Neutrophil (primary cell): Measurements from ENCODE around the gene SPINK6.

ENCODE experiments used
- H3K27ac ChIP-seq: fragments of 200-600 bp; sonication (generic); 2 replicates; pipeline ENCODE4 v1.5.1; 2016; ENCODE audit warnings: mild to moderate bottlenecking, moderate library complexity
- H3K27me3 ChIP-seq: fragments of 200-600 bp; sonication (generic); 2 replicates; pipeline ENCODE4 v1.6.0; 2016; ENCODE audit warnings: mild to moderate bottlenecking
- H3K36me3 ChIP-seq: fragments of 200-600 bp; sonication (generic); 2 replicates; pipeline ENCODE4 v1.5.1; 2017
- H3K4me1 ChIP-seq, 2 experiments: fragments of 200-600 bp in 1 of 2; sonication (generic) in 1 of 2; 1 replicate in 1 of 2; 2 replicates in 1 of 2; pipeline versions ENCODE4 v1.5.1 to v1.6.1; 2013 to 2016; ENCODE audit warnings: low read depth in 1 of 2, low read length in 1 of 2, mild to moderate bottlenecking in 1 of 2, moderate library complexity in 1 of 2; ENCODE audit not compliant: control insufficient read depth in 1 of 2, insufficient read depth in 1 of 2
- H3K4me3 ChIP-seq, 2 experiments: fragments of 200-600 bp in 1 of 2; sonication (generic) in 1 of 2; 1 replicate in 1 of 2; 2 replicates in 1 of 2; pipeline ENCODE4 v1.5.1; 2013 to 2016; ENCODE audit warnings: low read depth in 1 of 2, low read length in 1 of 2, mild to moderate bottlenecking in 1 of 2, moderate library complexity in 1 of 2
- H3K9me3 ChIP-seq: fragments of 200-600 bp; sonication (generic); 2 replicates; pipeline ENCODE4 v1.5.1; 2016
- CTCF ChIP-seq: fragments of 200-600 bp; sonication (generic); IDR thresholded peaks from 2 replicates; pipeline ENCODE4 v1.5.1; 2016; ENCODE audit warnings: antibody characterized with exemption

SPINK6 gene

GRCh38 chr5:148261221-148261620, 58.4 kb downstream of the SPINK6 start:
- Histone ChIP-seq H3K9me3 (no peaks in the 10 kb centered on the region), H3K27me3 (no peaks in the 10 kb centered on the region), H3K4me1 (no peaks in the 10 kb centered on the region), H3K36me3 (no peaks in the 10 kb centered on the region), H3K27ac (no peak overlapping the region), H3K4me3 (no peak overlapping the region)
- TF ChIP-seq CTCF, result no peak
